ENCODE measurements around the gene EN1.

The EN1 gene

DNA sequence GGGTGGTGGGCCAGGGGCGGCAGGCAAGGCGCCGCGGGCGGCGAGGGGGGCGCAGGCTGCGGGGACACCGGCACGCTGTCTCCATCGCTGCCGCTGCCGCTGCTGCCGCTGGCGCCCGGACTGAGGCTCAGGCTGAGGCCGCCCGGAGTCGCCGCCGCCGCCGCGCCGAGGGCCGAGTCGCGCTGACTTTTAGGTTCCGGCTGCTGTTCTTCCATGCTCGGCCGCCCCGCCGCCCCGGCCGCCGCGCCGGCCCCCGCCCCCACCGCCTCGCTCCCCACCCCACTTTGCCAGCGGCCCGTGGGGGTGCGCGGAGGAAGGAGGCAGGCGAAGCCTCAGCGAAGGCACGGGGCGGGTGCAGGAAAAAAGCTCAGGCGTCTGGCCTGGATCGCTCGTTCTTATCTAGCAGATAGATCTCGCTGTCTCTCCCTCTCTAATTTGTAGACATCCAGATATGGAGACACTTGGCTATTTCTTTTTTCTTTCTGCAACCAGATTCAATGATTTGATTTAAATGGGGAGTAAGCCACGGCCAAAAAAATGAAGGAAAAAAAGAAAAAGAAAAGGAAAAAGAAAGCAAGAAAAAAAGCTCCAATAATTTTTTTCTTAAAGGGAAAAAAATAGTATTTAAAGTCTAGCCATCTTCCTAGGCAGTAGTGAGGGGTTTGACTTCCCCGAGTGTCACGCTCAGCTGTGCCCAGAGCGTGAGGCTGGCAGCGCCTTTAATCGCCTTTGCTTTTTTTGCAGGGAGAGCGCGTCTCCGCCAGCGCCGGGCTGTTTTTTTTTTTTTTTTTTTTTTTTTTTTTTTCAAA, at the start of gene EN1:
TSS of gene EN1 (minus strand) at position 696 of the 809 bp plus-strand sequence. CDS start at position 215, 481 bp downstream.
- no peak for DNase-seq

DNA sequence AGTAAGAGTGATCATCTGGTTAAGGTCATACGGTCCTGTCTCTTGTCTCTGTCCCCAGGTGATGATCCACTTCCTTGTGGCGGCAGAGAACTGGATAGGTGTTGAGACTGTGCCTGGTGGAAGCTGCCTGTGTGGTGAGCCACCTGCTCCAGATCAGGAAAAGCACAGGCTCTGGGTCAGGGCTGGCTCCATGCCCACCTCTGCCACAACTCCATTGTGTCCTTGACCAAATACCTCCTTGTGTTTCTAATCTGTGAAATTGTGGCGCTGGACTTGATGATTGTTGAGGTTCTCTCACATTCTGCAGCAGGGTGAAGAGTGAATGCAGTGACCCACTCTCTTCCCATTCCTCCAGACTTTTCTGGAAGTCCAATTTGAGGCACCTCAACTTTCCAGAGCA, 45.7 kb upstream of the EN1 start:
- DNase-seq = no peak

DNA sequence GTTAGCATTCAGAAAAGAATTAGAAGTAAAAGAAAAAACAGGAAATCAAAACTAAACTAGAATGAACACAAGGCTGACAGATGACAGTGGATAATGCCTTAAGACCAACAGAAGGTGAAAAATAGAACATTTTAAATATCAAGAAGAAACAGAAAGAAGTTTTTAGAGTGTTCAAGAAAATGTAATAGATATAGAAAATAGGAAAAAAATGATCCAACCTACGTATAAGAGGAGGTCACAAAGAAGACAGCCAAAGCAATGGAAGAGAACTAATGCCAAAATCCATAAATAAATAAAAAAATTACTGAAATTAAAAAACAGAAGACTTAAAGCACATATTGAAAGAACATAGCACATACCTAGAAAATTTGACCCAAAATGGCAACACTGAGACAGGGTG, 42.5 kb upstream of the EN1 start:
- DNase-seq = no peak

- no peak for DNase-seq
These were observed 36.3 kb upstream of the EN1 start for GRCh38 chr2:118883792-118884191.

DNA sequence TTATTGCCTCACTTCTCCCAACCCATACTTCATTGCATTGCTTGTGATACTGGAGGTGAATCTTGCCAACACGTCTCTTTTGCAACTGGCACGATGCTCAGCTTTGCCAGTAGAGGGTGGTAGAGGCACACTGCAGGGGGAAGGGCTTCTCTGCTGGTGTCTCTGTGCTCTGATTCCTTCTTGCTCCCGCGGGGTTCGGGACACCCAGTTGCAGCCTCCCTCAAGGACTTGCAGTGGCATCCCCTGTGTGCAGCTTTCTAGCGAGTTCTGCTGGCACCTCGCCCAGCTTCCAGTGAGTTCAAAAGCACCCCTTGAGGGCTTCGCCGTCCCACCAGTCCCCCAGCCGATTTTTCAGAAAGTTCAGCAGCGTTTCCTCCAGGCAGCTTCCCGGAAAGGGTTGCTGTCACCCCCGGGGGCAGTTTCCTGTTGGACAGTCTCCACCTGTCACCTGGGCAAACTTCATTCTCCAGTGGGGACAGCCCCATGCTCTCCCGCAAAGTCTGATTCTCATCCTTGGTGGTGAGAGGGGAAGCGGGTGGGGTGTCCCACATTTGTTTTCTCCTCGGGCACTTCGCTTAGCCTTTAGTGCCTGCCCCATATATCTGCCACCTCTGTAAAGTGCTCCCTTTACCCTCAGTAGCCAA, 35.4 kb upstream of the EN1 start:
- DNase-seq = peak; percentile 51

GRCh38 chr2:118881490-118882129, 34.2 kb upstream of the EN1 start:
- peak; percentile 43 for DNase-seq

- no peak for DNase-seq
These were observed 33.1 kb upstream of the EN1 start for GRCh38 chr2:118880501-118880900.

DNA sequence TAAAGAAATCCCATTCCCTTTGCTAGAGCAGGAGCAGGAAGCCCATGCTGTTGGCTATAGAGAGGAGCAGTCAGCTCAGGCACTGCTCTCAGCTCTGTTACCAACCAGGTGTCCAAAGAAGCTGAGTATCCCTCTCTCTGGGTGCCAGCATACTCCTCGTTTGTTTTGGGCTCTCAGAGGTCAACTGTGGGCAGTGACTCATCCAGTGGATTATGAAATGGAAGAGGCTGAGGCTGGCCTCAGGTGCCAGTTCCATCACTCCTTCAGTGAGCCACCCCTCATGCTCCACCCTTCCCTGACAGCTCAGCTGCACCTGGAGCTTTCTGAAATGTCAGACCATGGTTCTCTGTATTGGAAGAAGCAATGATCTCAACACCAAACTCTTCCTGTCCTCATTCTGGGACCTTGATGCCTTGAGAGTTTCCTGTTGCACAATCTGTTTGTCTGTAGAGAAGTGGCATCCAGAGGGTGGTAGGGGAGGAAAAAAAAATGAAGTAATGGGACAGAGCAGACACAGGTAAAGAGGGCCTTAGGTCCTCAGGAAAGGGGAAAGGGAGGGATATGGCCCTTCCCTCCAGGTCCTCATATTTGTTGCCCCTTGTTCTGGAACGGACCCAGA, 31.2 kb upstream of the EN1 start:
- no peak for DNase-seq

DNA sequence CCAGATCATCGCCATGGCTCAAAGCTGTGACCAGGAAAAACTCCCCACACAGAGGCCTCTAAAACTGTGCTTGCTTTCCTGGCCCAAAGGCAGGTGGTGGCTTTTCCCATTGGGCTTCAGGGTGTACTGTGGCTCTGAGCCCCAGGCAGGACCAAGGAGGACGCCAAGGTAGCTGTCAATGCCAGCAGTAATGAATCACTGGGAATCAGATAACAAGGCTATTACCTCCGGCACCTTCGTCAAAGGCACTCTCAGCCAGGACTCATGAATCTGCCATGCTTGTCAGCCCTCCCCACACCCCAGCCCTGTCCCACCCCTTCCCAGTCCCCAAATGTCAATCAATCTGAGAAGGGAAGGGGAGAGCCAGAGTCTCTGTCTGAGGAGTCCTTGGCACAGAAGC, 27.9 kb upstream of the EN1 start:
- no peak for DNase-seq

GRCh38 chr2:118874324-118874723, 26.9 kb upstream of the EN1 start:
- DNase-seq = no peak

- DNase-seq = no peak
These were observed 17.7 kb upstream of the EN1 start for GRCh38 chr2:118865106-118865505.

DNA sequence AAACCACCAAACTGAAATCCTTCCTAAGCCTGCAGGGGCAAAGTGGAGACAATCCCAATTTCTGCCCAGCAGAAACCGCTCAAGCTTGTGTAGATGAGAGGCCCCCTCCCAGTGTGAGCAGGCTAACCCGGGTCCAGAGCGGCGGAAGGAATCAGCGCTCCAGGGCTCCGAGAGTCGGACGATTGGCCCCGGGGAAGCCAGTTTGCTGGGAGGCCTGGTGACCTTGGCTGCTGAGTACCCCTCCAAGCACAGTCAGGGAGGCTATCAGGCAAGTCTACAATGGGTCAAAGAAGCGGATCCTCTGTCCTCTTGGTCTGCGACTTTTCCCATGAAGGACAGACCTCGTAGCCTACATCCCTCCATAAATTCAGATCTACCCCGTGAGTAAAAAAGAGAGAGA, 16.8 kb upstream of the EN1 start:
- no peak for DNase-seq

DNA sequence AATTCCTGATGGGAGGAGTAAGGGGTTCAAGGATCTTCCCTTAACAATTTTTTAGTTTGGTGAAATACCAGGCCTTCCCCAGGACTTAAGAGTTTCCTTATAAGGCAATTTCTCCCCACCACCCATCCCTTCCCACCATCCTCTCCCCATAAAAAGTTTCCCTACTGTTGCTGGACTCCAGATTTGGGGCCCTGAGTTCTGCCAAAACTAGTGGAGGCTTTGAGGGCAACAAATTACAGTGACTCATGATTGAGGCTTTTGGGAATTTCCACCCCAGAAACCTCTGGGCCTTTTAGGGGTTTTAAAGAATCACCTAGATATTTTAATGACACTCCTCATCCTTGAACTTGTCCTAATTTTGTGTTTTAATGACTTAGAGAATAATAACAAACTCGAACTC, 14.3 kb upstream of the EN1 start:
- no peak for DNase-seq

GRCh38 chr2:118861242-118861641, 13.8 kb upstream of the EN1 start:
- DNase-seq = no peak

GRCh38 chr2:118860506-118860905, 13.1 kb upstream of the EN1 start:
- DNase-seq = no peak

DNA sequence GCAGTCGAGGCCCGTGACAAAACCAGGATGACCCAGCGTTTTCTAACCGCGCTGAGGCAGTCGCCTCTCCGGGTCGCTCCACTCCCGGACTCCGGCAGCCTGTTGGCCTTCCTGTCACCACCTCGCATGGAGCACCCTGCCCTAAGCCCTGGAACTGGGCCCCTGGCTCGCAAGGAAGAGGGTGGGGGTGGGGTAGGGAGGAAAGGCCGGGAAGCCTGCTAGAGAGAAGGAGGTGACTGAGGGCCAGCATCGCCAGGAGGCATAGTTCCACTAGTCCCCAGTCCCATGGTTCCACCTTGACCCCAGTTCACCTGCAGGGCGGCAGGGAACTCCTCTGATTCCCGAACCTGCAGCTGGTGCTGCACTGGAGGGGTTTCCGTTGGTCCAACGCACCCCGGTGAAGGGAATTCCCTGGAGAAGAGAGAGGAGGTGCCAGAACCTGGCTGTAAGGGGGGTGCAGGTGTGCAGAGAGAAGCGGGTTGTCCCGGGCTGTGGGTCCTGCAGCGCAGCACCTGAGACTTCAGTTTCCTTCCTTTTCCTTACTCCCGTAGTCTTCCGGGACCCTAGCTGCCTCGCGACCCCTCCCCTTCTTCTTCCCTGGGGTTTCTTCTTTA, 11.8 kb upstream of the EN1 start:
- DNase-seq = no peak

DNA sequence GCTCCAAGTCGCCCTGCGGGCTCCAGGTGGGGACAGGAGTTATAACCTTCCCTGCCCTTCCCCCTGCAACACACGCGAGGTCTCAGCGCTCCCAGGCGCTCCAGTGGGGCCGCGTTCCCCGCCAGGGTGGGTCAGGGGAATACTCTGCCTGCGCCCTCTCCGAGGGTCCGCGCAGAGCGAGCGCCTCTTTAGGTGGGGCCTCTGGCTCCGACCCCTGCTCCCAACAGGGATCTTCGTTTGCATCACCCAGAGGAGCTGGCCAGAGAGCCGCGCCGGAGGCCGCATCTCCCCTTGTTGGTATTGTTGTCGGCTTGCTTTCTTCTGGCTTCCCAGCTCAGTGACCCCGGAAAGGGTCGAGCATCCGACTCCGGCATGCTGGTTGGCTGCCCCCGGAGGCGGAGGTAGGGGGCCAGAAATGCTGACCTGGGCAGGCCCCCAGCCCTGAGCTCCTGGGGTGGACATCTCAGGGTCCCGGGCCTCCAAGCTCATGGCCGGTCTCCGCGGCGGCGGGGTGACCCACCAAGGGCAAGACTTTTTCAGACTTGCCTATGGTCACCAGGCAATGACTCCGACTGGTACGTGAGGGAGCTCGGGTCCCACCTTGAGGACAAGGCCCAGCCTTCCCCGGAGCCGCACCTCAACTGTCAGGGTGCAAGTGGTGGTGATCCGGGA, 11.2 kb upstream of the EN1 start:
- no peak for DNase-seq

DNA sequence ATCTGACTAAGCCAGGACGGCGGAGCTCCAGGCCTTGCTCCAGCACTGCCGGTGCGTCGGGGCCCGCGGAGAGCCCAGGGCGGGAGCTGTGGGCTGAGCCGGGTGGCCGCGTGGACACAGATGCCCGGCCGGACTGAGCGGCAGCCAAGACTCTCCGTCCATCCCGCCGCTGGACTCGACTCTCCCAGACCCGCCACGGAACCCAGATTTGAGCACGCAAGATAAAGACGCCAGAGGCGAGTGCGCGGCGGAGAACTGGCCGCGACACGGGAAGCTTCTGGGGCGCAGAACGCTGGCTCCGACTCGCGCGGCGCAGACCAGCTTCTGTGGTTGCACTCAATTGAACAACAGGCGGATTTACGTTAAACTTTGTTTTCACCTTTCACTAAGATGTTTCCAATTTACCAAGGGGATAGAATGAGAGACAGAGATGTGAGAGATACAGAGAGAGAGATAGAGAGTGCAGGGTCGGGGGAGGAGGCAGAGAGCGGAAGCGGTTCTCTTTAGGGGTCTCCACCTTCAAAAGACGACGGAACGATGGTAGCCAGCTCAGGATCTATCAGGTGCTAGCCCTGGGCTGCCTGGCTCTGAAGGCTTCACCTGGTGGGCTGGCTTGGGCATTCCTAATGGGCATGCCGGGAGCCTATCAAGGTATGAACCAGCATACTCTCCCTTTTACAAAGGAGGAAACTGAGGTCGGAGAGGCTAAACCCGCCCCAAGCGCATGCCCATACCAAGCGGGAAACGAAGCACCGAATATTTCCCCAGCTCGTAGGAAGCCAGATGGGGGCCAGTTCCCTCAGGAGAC, 10.4 kb upstream of the EN1 start:
- DNase-seq = no peak

GRCh38 chr2:118856978-118857676, 9.7 kb upstream of the EN1 start:
- DNase-seq = no peak

DNA sequence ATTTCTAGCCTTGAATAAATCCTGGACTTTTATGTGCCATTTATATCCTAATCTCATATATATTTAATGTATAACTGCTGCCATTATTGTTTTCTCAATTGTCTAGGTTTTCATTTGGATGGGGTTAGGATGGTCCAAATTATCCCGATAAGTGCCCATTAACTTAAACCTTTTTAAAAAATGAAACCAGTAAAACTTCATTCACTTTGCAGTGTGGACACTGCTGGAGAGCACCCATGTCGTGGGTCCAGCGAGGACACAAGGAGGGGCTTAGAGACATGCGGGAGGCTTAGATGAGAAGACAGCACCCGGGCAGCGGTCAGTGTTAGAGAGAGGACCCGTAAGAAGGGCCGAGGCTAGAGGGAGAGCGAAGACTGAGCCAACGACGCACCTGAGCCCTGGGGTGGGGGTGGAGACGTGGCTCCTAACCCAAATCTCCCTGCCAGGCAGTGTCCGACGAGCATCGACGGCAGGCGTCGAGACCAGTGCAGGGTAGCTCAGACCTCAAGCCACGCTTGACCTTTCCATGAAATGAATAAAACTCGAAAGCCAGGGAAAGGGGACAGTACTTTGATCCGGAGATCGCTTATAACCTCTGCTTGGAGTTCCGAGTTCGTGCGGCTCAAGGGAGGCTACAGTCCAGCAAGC, 9.0 kb upstream of the EN1 start:
- DNase-seq = no peak

Data from DMS153 (cell line).